Superior temporal gyrus (tissue), 1 donor: ENCODE data around the gene SAV1.
A peak's percentile ranks its signal among the peaks of the same experiment; 100 is the strongest.
"Not testable (repeated sequence)": the region's sequence is repeated elsewhere in the genome, so short reads cannot be mapped to it uniquely, and the experiment has no call there.

Source experiments
- DNase-seq: peaks from one replicate; pipeline ENCODE4 v3.0.0-alpha.2; 2016; ENCODE audit errors: extremely low spot score

The SAV1 gene

DNA sequence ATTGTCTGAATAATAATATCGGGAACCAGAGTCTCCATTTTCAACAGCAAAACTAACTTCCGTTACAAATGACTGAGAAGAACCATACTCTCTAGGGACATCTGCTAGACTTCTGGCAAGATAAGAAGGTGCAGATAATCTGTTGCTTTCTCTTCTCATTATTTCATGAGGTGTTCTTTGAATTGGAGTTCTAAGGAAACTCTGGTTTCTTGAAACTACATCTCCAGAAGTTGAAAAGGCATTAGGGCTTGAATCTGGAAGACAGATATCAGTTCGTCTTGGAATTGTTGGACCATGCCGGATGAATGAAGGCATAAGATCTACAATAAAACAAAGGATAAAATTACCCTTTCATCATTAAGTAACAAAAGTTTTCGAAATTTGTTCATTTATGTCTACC is 2.8 kb downstream of the SAV1 start:
- DNase-seq, result not testable (repeated sequence)

DNA sequence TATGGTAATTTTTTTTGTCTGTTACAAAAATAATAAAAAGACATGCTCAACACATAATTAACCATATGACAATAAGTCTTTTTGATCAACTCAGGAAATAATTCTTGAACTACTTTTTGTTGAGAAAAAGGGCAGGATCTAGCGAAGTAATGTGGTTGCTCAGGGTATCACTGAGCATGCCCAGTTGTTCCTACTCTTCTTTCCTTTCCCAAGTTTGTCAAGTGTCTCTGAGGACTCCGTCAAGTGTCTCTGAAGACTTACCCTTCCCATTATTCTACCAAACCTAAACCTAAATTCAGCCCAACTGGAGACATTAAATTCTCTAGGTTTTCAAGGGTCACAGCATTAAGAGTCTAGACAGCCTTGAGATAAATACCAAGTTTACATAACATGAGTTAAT is 3.5 kb downstream of the SAV1 start:
- not testable (repeated sequence) for DNase-seq

DNA sequence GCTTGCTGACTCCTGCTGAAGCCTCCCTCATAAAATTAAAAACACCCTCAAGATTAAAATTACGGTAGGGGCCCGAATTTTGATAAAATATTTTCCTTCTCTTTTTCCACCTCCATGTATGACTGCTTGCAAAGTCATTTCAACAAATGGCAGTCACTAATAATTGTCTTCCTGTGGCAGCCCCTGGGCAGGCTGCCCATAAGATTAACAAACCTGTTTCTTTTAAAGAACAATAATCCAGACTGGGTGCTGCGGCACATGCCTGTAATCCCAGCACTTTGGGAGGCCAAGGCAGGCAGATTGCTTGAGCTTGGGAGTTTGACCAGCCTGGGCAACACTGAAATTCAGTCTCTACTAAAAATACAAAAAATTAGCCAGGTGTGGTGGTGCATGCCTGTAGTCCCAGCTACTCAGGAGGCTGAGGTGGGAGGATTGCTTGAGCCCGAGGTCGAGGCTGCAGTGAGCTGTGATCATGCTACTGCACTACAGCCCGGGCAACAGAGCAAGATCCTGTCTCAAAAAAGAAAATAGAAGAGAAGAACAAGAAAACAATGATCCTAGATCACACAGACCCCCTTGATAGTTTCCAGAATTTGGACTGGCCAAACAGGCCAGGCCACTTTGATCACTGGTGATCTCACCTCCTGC is 8.7 kb downstream of the SAV1 start:
- DNase-seq, result no peak

DNA sequence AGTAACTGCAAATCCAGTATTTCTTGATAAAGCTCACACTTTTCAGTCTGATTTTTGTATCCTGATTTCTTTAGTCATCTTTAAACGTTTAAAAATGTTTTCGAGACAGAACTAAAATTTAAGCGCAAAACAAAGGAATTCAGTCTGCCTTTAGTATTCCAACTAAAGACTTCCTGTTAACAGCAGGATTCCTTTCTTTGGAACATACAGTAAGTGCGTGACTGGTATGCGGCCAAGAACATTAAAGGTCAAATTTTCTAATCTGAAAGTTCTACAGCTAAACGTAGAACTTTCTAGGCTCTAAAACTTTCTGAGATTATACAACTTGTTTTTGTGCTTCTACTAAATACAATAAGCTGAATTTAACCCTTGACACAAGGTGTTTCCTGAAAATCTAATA is 9.9 kb downstream of the SAV1 start:
- no peak for DNase-seq

DNA sequence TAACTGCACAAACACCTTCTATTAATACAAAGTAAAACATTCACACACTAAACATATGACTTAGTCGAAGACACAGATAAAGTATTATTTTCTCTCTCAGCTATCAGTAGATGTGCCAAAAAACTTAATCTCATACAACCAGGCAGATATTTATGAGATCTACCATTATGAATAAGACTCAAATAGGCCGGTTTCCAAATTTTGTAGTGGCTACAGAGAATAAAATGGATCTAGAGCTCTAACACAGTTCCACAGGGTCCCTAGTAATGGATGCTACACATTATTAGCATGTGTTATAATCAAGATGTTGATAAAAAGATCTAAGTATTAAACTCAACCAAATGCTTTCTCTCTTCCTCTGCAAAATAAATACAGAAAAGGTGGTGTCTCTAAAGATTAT is 10.4 kb downstream of the SAV1 start:
- peak; percentile 34 for DNase-seq

DNA sequence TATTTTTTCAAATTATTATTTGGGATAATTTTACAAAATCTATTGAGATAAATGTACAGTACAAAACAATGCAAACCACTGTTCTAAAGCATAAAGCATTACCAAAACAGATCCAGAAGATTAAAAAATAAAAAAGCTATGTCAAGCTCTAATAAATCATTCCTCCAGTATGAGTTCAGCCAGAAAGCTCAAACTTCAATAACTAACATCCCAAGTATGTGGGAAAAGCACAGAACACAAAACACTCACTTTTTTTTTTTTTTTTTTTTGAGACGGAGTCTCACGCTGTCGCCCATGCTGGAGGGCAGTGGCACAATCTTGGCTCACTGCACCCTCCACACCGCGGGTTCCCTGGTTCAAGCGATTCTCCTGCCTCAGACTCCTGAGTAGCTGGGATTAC is 11.3 kb downstream of the SAV1 start:
- no peak for DNase-seq

DNA sequence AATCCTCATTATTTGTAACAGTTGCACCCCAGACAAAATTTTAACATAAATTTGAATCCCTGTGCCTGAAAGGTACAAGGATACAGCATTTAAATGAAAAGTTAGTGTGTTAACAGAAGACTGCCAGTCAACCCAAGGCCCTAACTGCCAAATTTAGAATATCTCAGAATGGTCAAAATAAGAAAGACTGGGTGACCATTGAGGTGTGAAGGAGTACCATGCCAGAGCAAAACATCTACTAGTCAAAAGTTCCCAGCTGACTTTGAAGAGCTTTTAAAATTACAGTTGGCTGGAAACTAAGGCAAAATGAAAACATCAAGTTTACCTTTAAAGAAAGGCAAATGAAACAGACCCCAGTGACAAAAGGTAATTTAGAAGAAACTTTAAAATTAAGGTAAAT is 18.4 kb downstream of the SAV1 start:
- no peak for DNase-seq

DNA sequence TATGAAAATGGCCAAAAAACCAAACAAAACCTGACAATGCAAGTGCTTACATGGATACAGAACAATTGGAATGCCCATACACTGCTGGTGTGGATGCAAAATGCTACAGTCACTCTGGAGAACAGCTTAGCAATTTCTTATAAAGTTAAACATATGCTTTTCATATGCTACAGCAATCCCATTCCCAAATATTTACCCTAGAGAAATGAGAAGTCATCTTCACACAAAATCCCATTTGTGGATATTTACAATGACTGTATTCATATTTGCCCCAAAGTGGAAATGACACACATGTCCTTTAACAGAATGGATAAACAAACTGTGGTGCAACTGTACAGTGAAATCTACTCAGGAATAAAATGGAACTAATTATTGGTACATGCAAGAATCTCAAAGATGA is 20.4 kb downstream of the SAV1 start:
- no peak for DNase-seq

DNA sequence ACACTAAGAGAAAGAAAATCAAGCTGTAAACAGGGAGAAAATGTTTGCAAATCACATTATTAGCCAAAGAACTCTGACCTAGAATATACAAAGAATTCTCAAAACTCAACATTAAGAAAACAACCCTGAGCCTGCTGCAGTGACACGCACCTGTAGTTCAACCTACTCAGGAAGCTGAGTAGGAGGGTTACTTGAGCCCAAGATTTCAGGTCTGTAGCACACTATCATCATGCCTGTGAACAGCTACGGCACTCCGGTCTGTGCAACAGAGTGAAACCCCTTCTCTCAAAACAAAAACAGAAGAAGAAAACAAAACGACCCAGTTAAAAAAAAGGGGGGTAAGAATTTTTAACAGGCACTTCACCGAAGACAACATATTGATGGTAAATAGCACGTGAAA is 20.8 kb downstream of the SAV1 start:
- DNase-seq, result no peak

DNA sequence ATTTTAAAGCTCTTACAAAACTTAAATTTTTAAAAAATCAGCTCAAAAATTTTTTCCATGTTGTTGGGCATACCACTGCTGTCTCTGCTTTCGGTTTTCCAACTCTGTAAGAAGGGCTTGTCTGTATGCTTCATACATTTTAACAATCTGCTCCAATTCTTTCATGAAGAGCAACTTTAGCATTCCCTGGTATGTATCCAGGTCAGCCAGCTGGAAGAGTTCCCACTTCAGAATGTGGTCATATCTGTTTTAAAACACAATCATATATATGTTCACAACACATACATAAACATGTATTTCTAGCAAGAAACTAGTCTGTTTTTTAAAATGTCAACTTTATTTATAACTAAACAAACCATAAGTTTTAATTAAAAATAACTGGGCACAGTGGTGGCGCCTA is 33.0 kb downstream of the SAV1 start:
- DNase-seq, result no peak

DNA sequence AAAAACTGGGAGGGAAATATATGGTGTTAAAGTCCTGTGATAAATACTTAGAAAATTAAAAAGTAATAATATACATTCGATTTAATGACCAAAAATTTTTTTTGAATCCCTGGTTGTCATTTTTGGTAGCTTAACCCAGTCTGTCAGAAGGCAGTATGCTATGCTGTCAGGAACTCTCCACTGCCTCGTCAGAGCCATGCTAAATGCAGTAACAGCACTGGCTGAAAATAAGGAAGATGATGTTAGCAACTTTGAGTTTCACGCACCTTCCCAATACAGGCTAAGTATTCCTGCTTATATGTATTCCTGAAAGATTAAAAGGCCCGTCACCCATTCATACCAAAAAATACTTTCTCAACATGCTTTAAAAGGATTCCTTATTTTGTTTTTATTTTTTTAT is 34.2 kb downstream of the SAV1 start:
- DNase-seq, result peak; percentile 32

DNA sequence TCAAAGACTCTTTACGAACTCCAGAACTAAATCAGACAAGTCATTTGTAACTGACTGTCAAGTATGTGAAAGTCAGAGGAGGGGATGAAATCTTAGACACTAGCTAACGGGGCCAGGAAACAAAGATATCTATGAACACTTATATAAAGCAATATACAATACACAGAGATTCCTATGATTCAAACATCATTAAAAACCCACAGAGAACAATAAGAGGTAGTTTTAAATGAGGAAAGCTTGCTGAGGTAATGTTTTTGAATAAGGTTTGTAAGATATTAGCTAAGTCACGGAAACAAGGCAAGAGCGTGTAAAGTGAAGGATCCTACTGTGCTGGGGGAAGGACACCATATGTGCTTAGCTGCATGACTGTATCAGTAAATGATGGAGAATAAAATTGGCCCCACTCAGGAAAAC is 36.7 kb downstream of the SAV1 start:
- DNase-seq, result no peak

DNA sequence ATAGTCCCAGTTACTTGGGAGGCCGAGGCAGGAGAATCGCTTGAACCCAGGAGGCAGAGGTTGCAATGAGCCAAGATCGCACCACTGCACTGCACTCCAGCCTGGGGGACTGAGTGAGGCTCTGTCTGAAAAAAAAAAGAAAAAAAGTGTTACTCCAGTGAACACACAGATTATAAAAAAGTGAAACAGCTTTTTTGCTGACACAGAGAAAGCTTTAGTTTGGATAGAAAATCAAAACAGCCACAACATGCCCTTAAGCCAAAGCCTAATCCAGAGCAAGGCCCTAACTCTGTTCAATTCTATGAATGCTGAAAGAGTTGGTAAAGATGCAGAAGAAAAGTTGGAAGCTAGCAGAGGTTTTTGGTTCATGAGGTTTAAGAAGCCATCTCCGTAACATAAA is 43.2 kb downstream of the SAV1 start:
- DNase-seq, result not testable (repeated sequence)

DNA sequence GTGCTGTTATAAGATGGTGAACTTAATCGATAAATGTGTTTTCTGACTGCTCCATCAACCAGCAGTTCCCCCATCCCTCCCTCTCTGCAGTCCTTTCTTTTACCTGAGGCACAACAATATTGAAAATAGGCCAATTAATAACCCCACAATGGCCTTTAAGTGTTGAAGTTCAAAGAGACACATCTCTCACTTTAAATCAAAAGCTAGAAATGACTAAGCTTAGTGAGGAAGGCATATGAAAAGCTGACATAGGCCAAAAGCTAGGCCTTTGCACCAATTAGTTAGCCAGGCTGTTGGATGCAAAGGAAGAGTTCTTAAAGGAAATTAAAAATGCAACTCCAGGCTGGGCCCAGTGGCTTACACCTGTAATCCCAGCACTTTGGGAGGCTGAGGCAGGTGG is 43.7 kb downstream of the SAV1 start:
- DNase-seq, result no peak

DNA sequence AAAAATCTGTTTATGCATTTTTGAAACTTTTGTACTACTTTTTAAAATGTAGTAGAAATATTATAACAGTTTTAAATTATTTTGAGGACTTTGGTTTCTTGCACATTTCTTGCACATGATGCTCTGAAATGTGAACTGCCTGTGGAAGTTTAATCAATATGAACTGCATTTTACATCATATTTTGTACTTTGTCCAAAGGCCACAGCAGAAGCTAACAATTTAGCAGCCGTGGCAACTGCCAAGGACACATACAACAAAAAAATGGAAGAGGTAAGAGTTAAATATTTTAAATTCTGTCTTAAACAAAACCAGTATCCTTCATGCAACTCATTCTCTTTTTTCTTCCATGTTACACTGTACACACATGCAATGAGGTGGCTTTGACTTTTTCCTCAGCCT is 45.1 kb downstream of the SAV1 start:
- DNase-seq, result no peak

DNA sequence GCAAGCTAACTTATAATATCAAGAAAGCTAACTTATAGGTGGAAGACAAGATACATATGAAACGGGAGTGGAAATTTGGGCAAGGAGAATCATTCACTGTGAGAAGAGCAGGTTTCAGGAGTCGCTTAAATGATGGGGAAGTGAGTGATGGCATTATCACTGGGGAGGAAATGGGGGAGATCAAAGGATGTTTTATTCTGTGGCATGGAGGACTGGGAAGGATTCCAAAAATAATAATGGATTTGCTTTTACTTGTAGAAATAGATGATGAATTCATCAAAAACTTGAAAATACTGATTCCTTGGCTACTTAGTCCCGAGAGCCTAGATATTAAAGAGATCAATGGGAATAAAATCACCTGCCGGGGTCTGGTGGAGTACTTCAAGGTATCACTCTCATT is 47.8 kb downstream of the SAV1 start:
- DNase-seq, result no peak

DNA sequence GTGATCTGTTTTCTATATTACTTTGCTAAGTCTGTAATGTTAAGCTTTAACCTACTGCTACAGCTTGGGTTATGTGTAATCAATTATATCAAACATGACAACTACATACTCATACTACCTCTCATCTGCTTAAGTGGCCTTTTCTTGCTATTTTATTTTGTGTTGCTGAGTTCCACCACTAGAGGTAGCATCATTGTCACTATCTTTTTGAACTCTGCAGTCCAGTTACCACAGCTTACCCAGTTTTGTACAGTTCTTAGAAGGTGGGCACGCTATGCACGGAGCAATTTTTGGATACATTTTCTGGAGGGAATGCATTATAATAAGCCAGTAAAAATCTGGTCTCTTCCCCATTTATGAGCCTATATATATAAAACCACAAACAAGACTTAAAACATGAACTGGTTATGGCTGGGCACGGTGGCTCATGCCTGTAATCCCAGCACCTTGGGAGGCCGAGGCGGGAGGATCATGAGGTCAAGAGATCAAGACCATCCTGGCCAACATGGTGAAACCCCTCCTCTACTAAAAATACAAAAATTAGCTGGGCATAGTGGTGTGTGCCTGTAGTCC is 48.5 kb downstream of the SAV1 start:
- DNase-seq, result peak; percentile 83

DNA sequence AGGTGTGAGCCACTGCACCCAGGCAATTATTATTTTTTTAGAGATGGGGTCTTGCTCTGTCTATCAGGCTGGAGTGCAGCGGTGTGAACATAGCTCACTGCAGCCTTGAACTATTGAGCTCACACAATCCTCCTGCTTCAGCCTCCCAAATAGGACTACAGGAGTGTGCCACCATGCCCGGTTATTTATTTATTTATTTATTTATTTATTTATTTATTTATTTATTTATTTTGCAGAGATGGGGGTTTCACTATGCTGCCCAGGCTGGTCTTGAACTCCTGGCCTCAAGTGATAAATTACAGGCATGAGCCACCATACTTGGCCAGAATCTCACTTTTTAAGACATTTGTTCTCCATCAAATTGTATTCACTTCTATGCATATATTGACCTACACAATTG is 51.8 kb downstream of the SAV1 start:
- no peak for DNase-seq

DNA sequence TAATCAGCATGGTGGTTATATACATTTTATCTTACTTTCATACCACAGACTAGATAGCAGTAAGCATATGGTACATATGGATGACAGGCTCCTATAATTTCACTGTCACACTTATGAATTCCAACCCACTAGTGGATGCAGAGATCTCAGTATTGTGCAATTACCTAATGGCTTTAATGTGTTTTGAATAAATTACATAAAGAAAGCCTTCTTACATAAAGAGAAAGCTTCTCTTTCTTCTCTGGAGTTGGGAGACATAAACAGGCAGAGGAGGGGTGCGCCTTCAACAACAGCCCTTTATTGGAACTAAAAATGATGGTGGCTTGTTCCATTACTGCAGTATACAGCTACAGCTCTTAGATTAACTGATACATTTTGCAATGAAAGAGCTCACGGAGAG is 52.6 kb downstream of the SAV1 start:
- peak; percentile 91 for DNase-seq

DNA sequence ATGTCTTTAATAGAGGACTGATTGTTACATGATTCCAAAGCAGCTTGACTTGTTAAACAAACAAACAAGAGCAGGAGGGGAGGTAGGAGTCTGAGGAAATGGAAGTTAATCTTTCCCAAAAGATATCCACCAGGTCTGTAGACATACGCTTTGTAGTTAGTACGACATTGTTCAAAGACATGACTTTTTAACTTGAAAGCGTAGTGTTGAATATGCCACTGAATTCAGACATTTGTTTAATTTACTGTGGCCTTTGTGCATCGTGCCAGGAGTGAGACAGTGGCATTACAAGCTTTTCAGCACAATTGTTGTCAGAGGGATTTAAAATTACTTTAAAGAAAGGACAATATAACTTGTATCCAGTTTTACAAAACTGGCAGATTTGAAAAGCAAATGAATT is 53.0 kb downstream of the SAV1 start:
- peak; percentile 83 for DNase-seq

DNA sequence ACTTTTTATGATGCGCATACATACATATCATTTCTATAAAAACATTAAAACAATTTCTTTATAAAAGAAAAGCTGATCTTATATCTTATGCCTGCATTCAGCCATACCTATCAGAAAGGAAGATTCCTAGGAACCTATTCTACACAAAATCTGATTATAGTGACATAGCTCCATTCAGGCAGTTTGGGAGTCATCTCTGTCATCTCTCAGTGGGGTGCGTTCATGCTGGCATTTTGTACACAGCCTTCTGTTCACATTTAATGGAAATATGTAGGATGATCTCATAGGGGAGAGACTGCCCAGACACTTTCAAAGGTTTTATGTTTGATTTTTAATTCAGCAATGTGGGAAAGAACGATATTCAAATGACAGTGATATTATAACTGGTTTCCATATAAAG is 55.3 kb downstream of the SAV1 start:
- DNase-seq, result no peak

DNA sequence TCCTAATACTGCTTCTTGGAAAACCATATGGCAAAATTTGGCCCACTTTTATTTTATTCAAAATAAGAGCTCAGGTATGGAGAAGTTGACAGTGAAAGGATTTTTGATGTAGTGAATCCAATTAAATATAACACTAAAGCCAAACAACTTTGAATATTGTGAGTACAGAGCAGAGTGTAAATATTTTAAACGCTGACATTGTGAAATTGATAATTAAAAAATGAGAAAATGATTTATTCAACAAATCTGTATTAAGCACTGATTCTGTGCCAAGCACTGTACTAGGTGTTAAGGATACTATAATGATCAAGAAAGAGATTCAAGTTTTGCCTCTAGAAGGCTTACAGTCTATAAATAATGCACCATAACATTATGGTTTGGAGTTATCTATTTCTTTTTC is 57.6 kb downstream of the SAV1 start:
- DNase-seq, result no peak

DNA sequence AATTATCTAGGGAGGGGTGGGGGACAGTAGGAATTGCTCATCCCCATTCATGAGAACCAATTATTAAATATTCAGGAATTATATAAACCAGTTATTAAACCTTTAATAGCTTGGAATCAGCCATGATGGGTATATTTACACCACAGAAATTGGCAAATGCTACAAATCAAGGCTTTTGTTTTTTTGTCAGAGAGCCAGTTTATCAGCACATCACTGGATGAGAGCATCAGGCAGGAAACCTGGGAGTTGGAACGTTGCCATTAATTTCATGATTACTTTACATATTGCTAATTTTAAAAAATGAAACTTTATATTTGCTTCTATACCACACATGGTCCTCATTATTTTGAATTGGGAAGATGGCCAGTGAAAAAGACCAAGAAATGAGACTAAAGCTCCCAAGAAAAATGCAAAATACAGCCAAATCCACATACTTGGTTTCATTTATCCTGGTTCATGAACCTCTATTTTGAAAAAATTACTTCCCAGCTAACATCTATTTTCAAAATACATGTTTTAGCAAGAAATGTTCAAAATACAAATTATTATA is 59.7 kb downstream of the SAV1 start:
- no peak for DNase-seq

DNA sequence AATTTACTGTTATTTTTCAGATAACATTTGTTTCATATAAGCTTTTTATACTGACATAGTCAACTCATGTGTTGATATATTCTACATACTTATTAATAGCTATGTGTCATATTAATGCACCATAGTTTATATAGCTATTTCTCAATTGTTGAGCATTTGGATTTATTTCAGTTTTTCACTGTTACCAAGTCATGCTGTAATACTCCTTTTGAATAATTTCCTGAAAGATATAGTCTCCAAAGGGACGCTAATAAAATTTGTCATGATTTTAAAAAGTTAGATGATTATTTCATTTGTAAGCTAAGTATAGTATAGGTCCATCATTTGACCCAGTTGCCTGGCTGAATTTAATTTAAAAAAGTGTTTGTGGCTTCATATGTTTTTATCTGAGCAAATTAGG is 60.3 kb downstream of the SAV1 start:
- no peak for DNase-seq
